Activated naive CD4-positive, alpha-beta T cell treated with anti-CD3 and anti-CD28 coated beads, Interleukin-2, amount 50 U/mL, for 24 hours (primary cell): ENCODE measurements around the gene TIMM22.
"Not testable (repeated sequence)": the region's sequence is repeated elsewhere in the genome, so short reads cannot be mapped to it uniquely, and the experiment has no call there.

Experiments
- H3K27ac Mint-ChIP-seq: one replicate; pipeline ENCODE4 v1.8.0; 2021; ENCODE audit warnings: mild to moderate bottlenecking, mixed read lengths
- H3K27me3 Mint-ChIP-seq: one replicate; pipeline ENCODE4 v1.8.0; 2021; ENCODE audit warnings: mixed read lengths
- H3K36me3 Mint-ChIP-seq: one replicate; pipeline ENCODE4 v1.8.0; 2021; ENCODE audit warnings: mixed read lengths
- H3K4me1 Mint-ChIP-seq: one replicate; pipeline ENCODE4 v1.8.0; 2021; ENCODE audit warnings: mixed read lengths
- H3K4me3 Mint-ChIP-seq: one replicate; pipeline ENCODE4 v1.8.0; 2021; ENCODE audit warnings: mild to moderate bottlenecking, mixed read lengths
- H3K9me3 Mint-ChIP-seq: one replicate; pipeline ENCODE4 v1.8.0; 2021; ENCODE audit warnings: mixed read lengths

Gene TIMM22

GRCh38 chr17:981292-981658 is 15.7 kb upstream of the TIMM22 start:
- peak overlapping the region; percentile 52 for H3K27ac Mint-ChIP-seq
- no peaks in the 10 kb centered on the region for H3K36me3 Mint-ChIP-seq
- H3K4me3 Mint-ChIP-seq, result peak overlapping the region; percentile 75
- H3K4me1 Mint-ChIP-seq, result peaks cover 15% of the 10 kb centered on the region
- no peaks in the 10 kb centered on the region for H3K9me3 Mint-ChIP-seq
- H3K27me3 Mint-ChIP-seq, result peaks cover 17% of the 10 kb centered on the region

- Mint-ChIP-seq H3K36me3 (no peaks in the 10 kb centered on the region), H3K4me1 (peaks cover 10% of the 10 kb centered on the region), H3K9me3 (no peaks in the 10 kb centered on the region), H3K27ac (no peak overlapping the region), H3K27me3 (peaks cover 2% of the 10 kb centered on the region), H3K4me3 (no peak overlapping the region)
Measured at GRCh38 chr17:983921-984320, 13.0 kb upstream of the TIMM22 start.

- Mint-ChIP-seq H3K36me3 (no peaks in the 10 kb centered on the region), H3K27ac (no peak overlapping the region), H3K27me3 (peaks cover 2% of the 10 kb centered on the region), H3K9me3 (no peaks in the 10 kb centered on the region), H3K4me1 (no peaks in the 10 kb centered on the region), H3K4me3 (no peak overlapping the region)
Measured at GRCh38 chr17:986322-986929, 10.5 kb upstream of the TIMM22 start.

GRCh38 chr17:987931-988330 is 9.0 kb upstream of the TIMM22 start:
- Mint-ChIP-seq H3K4me1 (no peaks in the 10 kb centered on the region), H3K36me3 (no peaks in the 10 kb centered on the region), H3K27me3 (peaks cover 2% of the 10 kb centered on the region), H3K27ac (no peak overlapping the region), H3K4me3 (no peak overlapping the region), H3K9me3 (no peaks in the 10 kb centered on the region)

- H3K4me1 Mint-ChIP-seq, result no peaks in the 10 kb centered on the region
- no peaks in the 10 kb centered on the region for H3K9me3 Mint-ChIP-seq
- peaks cover 2% of the 10 kb centered on the region for H3K27me3 Mint-ChIP-seq
- H3K27ac Mint-ChIP-seq, result no peak overlapping the region
- H3K36me3 Mint-ChIP-seq, result no peaks in the 10 kb centered on the region
- H3K4me3 Mint-ChIP-seq, result no peak overlapping the region
Measured at GRCh38 chr17:988561-988960, 8.4 kb upstream of the TIMM22 start.

GRCh38 chr17:992933-993332 is 4.0 kb upstream of the TIMM22 start:
- Mint-ChIP-seq H3K27me3 (peaks cover under 1% of the 10 kb centered on the region), H3K4me1 (peaks cover 3% of the 10 kb centered on the region), H3K36me3 (no peaks in the 10 kb centered on the region), H3K4me3 (no peak overlapping the region), H3K27ac (no peak overlapping the region), H3K9me3 (no peaks in the 10 kb centered on the region)

GRCh38 chr17:995324-995723 is 1.6 kb upstream of the TIMM22 start:
- not testable (repeated sequence) for H3K27me3 Mint-ChIP-seq, H3K4me3 Mint-ChIP-seq, H3K36me3 Mint-ChIP-seq, H3K9me3 Mint-ChIP-seq, H3K27ac Mint-ChIP-seq
- peaks cover 22% of the 10 kb centered on the region for H3K4me1 Mint-ChIP-seq

GRCh38 chr17:998111-998510 is 1.2 kb downstream of the TIMM22 start:
- Mint-ChIP-seq H3K36me3 (peaks cover 11% of the 10 kb centered on the region), H3K27me3 (no peaks in the 10 kb centered on the region), H3K27ac (peak overlapping the region; percentile 93), H3K9me3 (no peaks in the 10 kb centered on the region), H3K4me3 (peak overlapping the region; percentile 98), H3K4me1 (peaks cover 25% of the 10 kb centered on the region)

- H3K36me3 Mint-ChIP-seq, result peaks cover 13% of the 10 kb centered on the region
- no peaks in the 10 kb centered on the region for H3K27me3 Mint-ChIP-seq
- H3K27ac Mint-ChIP-seq, result peak overlapping the region; percentile 17
Measured at GRCh38 chr17:1000597-1001461, 3.9 kb downstream of the TIMM22 start.

GRCh38 chr17:1001640-1002411 is 4.9 kb downstream of the TIMM22 start:
- Mint-ChIP-seq H3K4me3 (no peak overlapping the region), H3K27ac (no peak overlapping the region), H3K36me3 (peaks cover 13% of the 10 kb centered on the region)

More at GRCh38 chr17:1000597-1001461, 3.9 kb downstream of the TIMM22 start:
- H3K4me1 Mint-ChIP-seq, result peaks cover 33% of the 10 kb centered on the region
- H3K4me3 Mint-ChIP-seq, result no peak overlapping the region
- no peaks in the 10 kb centered on the region for H3K9me3 Mint-ChIP-seq

GRCh38 chr17:1002412-1002753 is 5.5 kb downstream of the TIMM22 start:
- Mint-ChIP-seq H3K36me3 (peaks cover 13% of the 10 kb centered on the region), H3K27ac (no peak overlapping the region), H3K9me3 (no peaks in the 10 kb centered on the region), H3K4me3 (no peak overlapping the region), H3K27me3 (no peaks in the 10 kb centered on the region), H3K4me1 (peaks cover 33% of the 10 kb centered on the region)

More at GRCh38 chr17:1001640-1002411, 4.9 kb downstream of the TIMM22 start:
- Mint-ChIP-seq H3K4me1 (peaks cover 33% of the 10 kb centered on the region), H3K9me3 (no peaks in the 10 kb centered on the region), H3K27me3 (no peaks in the 10 kb centered on the region)

GRCh38 chr17:1002771-1003555 is 6.0 kb downstream of the TIMM22 start:
- H3K27me3 Mint-ChIP-seq, result no peaks in the 10 kb centered on the region
- H3K36me3 Mint-ChIP-seq, result peaks cover 13% of the 10 kb centered on the region
- H3K9me3 Mint-ChIP-seq, result no peaks in the 10 kb centered on the region
- H3K4me1 Mint-ChIP-seq, result peaks cover 30% of the 10 kb centered on the region
- H3K27ac Mint-ChIP-seq, result no peak overlapping the region
- no peak overlapping the region for H3K4me3 Mint-ChIP-seq

- peak overlapping the region; percentile 23 for H3K27ac Mint-ChIP-seq
- H3K4me3 Mint-ChIP-seq, result no peak overlapping the region
- H3K9me3 Mint-ChIP-seq, result no peaks in the 10 kb centered on the region
- H3K36me3 Mint-ChIP-seq, result peaks cover 12% of the 10 kb centered on the region
- H3K4me1 Mint-ChIP-seq, result peaks cover 23% of the 10 kb centered on the region
- no peaks in the 10 kb centered on the region for H3K27me3 Mint-ChIP-seq
Measured at GRCh38 chr17:1003633-1003971, 6.7 kb downstream of the TIMM22 start.

- Mint-ChIP-seq H3K4me1 (peaks cover 18% of the 10 kb centered on the region), H3K27ac (no peak overlapping the region), H3K27me3 (no peaks in the 10 kb centered on the region), H3K36me3 (peaks cover 12% of the 10 kb centered on the region), H3K9me3 (no peaks in the 10 kb centered on the region), H3K4me3 (no peak overlapping the region)
Measured at GRCh38 chr17:1003972-1004768, 7.2 kb downstream of the TIMM22 start.
